Ascending aorta (tissue), 2 donors: ENCODE data around the gene PNMA5. TPM values are rescaled to one million over a fixed set of nuclear protein-coding genes. Genes with fewer than 3 reads are reported as not detected.
A peak's percentile ranks its signal among the peaks of the same experiment; 100 is the strongest.

Experiments used
- DNase-seq, 2 donors: peaks; one replicate each; pipeline ENCODE4 v3.0.0-alpha.2; 2019; ENCODE audit warnings: low spot score in 2 of 2
- H3K27ac ChIP-seq, 2 donors: fragments of 200-600 bp; sonication (generic); one replicate each; pipeline ENCODE4 v1.5.1; 2016 to 2017; ENCODE audit warnings: mild to moderate bottlenecking in 1 of 2
- H3K27me3 ChIP-seq: fragments of 200-600 bp; sonication (generic); one replicate; pipeline ENCODE4 v1.5.1; 2017
- H3K36me3 ChIP-seq, 2 donors: fragments of 200-600 bp; sonication (generic); one replicate each; pipeline ENCODE4 v1.5.1; 2016
- H3K4me1 ChIP-seq, 2 donors: fragments of 200-600 bp; sonication (generic); one replicate each; pipeline ENCODE4 v1.5.1; 2016 to 2017; ENCODE audit warnings: mild to moderate bottlenecking in 1 of 2
- H3K4me3 ChIP-seq, 2 donors: fragments of 200-600 bp; sonication (generic); one replicate each; pipeline ENCODE4 v1.5.1; 2016 to 2017; ENCODE audit warnings: mild to moderate bottlenecking in 1 of 2
- H3K9me3 ChIP-seq, 2 donors: fragments of 200-600 bp; sonication (generic); one replicate each; pipeline ENCODE4 v1.5.1; 2016
- CTCF ChIP-seq, 3 experiments: fragments of 200-600 bp in 2 of 3; fragments of 450-650 bp in 1 of 3; sonication (generic) in 2 of 3; IDR thresholded peaks; one replicate each; pipeline ENCODE4 v1.5.1; 2016 to 2019; ENCODE audit warnings: antibody characterized with exemption in 3 of 3, mild to moderate bottlenecking in 1 of 3, moderate library complexity in 1 of 3
- intact Hi-C: fragments of 100-400 bp; cut with DNase I; formaldehyde crosslinking; loops from one replicate; pipeline ENCODE4 v1.15.1; 2023
- total RNA-seq: library from RNA; depleted of rRNA; stranded (reverse); fragments of >200 nt; gene quantifications from one replicate; pipeline ENCODE4 v1.1.0, GENCODE V29; 2016

PNMA5 gene
- total RNA-seq, 1 donor from 2014 or later, result not detected

GRCh38 chrX:152941328-152942076, 52.4 kb downstream of the PNMA5 start:
- Histone ChIP-seq H3K9me3 (no peaks in the 10 kb centered on the region), H3K36me3 (no peaks in the 10 kb centered on the region), H3K4me3 (peak overlapping the region; percentile 49 to 65), H3K27me3 (no peaks in the 10 kb centered on the region), H3K4me1 (no peaks in the 10 kb centered on the region), H3K27ac (peak overlapping the region; percentile 71 to 82)
- peak; percentile 44 to 93 for DNase-seq
- peak; percentile 76 to 92 (median 83) for TF ChIP-seq CTCF (IDR thresholded peaks at IDR 0.05)
- intact Hi-C loops, result loop anchor here (2.0 to 10.0 kb wide), 2 partner anchors 17 to 563 kb away; no protein-coding TSS in a partner anchor

Other genes with a start within 250 kb of the PNMA5 start
- not detected for gene MAGEA2, start 240.3 kb downstream of the PNMA5 start, total RNA-seq
- gene CSAG3, start 234.9 kb downstream of the PNMA5 start, total RNA-seq, result not detected
- not detected for gene MAGEA6, start 224.4 kb downstream of the PNMA5 start, total RNA-seq
- 7.8 TPM for gene CETN2, start 163.4 kb downstream of the PNMA5 start, total RNA-seq
- 8.8 TPM for gene NSDHL, start 163.1 kb downstream of the PNMA5 start, total RNA-seq
- not detected for gene ZNF185, start 96.0 kb downstream of the PNMA5 start, total RNA-seq
- not detected for gene PNMA3, start 62.4 kb upstream of the PNMA5 start, total RNA-seq
- gene PNMA6A, start 78.3 kb upstream of the PNMA5 start, total RNA-seq, result 0.32 TPM
- gene MAGEA1, start 185.2 kb upstream of the PNMA5 start, total RNA-seq, result not detected